Middle frontal gyrus (tissue), 1 donor: ENCODE data around the gene XXYLT1.
"Not testable (repeated sequence)": the region's sequence is repeated elsewhere in the genome, so short reads cannot be mapped to it uniquely, and the experiment has no call there.

Source experiments
- DNase-seq: peaks from one replicate; pipeline ENCODE4 v3.0.0-alpha.2; 2015; ENCODE audit warnings: low spot score; ENCODE audit errors: extremely low spot score

Gene XXYLT1

DNA sequence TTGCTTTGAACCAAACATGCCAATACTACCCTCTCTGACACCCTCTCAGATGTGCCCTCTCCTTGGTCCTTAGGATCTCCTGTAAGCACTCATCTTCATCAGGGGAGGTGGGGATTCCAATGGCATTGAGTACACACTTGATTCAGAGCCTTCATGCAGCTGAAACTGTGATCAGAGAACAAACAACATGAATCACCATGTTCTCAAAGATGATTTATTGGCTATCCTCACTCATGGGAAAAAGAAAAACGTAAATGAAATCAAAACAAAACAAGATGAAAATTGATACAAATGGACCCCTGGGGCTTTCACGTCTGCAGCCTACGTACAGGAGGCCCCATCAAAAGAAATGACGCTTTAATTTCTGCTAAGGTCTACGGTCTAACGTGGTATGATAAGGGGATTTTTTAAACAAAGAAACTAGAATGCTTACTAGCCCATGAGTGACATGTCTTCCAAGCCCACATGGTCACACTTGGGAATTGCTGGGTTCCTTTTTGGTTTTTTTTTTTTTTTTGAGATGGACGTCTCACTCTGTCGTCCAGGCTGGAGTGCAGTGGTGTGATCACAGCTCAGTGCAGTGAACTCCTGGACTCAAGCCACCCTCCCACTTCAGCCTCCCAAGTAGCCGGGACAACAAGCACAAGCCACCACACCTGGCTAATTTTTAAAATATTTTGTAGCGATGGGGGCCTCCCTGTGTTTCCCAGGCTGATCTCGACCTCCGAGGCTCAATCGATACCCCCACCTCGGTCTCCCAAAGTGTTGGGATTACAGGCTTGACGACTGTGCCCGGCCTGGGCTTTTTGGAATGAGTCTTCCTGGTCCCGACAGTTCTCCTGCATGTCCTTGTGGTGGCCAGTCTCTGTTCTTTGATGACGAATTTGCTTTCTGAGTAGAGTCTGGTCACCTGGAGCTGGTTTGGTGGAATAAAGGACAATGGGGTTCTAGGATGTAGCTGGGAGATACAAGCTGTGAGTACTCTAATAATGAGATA lies 202.6 kb downstream of the XXYLT1 start:
- DNase-seq, result no peak

DNA sequence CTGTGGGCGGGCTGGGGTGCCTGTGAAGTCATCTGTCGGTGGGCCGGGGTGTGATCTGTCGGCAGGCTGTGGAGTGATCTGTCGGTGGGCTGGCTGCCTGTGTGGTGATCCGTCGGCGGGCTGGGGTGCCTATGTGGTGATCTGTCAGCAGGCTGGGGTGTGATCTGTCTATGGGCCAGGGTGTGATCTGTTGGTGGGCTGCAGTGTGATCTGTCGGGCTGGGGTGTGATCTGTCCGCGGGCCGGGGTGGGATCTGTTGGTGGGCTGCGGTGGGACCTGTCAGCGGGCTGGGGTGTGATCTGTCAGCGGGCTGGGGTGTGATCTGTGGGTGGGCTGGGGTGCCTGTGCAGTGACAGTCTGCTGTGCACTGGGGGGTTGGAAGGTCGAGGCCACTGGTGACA lies 204.5 kb downstream of the XXYLT1 start:
- DNase-seq, result no peak

- DNase-seq, result no peak
Measured at GRCh38 chr3:195065864-195066185, 205.1 kb downstream of the XXYLT1 start.

- no peak for DNase-seq
Measured at GRCh38 chr3:195065142-195065863, 205.7 kb downstream of the XXYLT1 start.

DNA sequence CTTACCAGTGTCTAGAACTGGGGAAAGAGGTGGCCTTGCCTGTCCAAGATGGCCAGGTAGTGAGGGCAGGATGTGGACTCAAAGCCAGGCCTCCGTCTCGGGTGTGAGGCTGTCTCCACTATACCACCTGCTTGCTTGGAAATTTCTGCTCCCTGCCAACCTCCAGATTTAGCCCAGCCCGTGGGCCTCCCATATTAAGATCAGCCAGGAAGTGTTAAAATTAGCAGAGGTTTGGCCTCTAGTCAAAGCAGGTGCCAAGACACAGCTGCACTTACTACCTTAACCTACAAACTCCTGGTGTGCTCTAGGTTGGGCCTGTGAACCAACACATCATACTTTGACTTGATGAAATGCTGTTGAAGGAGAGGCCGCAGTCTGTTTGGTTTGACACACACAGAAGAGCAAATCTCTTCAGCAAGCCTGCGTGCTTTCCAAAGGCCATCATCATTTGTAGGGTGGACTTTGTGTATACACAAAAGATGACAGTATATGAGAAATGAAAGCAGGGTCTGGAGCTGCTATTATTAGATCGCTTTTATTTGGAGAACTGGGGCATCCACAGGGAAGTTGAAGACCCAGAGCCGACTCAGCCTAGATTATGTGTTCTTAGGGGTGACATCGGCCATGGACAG lies 206.5 kb downstream of the XXYLT1 start:
- no peak for DNase-seq

- no peak for DNase-seq
Measured at GRCh38 chr3:195063581-195064193, 207.3 kb downstream of the XXYLT1 start.

DNA sequence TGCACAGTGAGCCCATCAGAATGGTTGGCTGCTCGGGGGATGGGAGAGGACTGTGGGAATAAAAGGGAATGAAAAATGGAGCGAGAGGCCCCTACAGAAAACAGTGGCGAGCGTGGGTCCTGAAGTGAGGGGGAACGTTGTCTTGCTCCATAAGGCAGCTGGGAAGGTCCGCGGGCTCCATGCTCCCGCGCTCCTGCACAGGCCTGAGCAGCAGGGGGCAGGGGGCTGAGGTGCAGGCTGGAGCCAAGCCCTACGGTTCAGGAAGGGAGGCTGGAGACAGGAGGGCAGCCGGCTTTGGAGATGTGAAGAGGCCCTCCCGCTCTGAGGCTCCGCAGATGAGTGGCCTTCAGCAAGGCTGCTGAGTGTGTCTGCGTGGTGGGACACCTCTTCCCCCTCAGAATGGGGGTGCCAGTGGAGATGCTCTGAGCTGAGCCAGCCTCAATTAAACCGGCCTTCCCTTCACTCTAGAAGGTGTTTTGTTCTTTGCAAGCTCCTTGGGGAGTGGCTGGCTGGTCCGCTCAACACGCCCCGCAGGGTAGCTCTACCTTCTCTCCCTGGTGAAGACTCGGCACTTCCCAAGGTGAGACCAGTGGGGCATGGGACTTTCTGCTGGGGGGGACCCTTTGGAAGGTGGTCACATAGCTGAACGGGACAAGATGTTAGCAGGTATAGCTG lies 208.0 kb downstream of the XXYLT1 start:
- DNase-seq, result no peak

DNA sequence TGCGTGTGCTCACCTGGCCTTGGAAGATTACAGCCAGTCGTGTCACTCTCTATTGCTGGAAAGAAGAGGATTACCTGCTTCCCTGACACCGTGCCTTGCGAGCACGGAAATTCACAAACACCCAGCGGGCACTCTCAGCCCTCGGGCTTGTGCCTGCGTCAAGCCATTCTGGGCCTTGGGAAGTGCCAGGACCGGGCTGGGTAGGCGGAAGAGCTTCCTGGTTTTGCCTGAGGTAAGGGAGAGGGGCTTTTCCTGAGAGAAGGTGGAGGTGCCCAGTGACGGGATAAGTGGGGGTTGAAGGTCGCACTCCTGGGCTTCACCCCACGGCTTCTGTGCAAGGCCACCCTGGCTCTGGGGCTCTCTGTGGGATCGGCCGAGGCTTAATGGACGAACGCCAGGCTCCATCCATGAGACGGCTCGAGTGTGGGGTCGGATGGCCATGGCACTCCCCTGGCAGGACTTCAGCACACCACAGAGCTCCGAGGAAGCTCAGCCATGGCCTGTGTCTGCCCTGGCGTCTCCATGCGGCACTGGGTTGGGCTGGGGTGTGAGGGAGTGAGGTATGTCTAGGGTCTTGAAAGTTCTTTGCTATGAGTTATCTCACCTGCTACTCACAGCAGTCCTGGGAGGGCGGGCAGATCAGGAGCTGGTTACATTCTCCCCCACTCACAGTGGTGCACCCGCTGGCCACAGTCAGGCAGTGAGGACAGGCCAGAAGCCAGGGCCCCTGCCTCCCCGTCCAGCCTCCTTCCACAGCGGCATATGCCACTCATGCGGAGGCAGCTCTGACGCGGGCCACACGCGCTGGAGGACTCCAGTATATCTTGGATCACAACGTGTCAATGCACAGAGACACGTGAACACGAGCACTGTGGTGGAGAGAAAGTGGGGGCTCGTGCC lies 209.0 kb downstream of the XXYLT1 start:
- no peak for DNase-seq

DNA sequence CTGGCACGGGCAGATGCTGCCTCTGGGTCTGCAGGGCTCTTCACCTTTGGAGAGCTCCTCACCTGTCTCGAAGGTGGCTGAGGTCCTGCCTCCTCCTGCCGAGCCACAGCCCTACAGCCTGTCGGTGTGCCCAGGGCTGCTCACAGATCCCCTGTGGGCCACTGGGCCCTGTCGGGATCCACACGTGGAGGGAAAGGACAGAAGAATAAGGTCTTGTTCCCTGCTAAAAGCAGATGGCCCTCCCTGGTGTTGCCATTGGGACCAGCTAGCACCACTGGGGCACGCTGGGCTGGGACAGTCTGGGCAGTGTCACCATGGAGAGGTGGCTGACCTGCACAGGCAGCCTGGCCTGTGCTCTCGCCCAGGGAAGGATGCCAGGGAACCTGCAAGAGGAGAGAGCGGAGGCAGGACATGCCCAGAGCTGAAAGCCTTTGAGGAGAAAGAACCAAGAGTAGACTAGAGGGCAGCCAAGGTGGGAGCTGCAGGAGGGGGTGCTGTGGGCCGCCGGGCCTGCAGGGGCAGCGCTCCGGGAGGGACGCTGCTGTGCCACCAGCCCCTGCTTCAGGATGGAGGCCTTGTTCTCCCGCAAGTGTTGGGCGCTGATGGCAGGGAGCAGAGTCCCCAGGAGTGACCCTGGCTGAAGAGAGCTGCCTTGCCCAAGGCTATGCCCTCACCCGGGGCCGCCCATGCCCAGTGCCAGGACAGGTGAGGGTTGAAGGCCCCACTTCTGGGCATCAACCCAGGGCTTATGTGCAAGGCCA lies 210.2 kb downstream of the XXYLT1 start:
- DNase-seq, result no peak

DNA sequence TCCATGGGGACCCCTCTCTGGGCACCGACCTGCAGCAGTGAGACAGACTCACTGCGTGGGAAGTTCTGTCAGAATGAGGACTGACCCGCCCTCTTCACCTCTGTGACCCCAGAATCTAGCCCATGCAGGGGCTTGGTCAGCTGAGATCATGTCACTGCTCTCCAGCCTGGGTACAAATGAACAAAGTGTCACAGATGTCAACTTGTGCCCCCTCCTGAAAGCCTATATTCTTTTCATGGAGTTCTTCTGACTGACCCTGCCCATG lies 210.8 kb downstream of the XXYLT1 start:
- no peak for DNase-seq

DNA sequence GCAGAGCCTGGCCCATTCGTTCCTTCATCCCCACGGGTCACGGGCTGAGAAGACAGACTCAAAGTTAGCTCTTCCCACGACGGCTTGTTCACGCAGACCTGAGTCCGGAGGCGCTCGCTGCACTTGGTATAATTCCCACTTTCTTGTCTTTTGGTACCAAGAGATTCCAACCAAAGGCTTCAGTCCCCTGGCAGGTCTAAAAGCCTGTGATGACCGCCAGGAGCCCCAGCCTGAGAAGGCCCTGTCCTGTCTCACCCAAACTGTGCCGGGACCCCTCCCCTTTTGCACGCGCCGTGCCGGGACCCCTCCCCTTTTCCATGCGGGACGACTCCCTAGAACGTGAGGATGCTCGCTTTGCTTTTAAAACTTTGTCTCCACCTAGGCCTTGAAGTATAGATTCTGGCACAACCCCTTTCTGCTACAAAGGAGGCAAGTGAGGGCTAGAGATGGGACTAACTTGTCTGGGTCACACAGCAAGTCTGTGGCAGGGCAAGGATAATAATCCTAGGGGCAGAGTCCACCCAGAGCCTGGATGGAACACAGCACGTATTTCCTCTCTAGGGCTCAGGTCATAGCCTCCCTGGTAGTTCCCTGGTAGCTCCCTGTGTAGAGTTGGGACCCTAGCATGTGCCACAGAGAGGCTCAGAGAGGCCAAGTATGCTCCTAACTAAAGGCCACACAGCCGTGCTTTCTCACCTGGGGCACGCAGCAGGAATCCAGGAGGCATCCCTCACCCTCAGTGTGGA lies 211.3 kb downstream of the XXYLT1 start:
- DNase-seq, result no peak

GRCh38 chr3:195059006-195059350 lies 212.0 kb downstream of the XXYLT1 start:
- DNase-seq, result no peak

GRCh38 chr3:195058336-195059005 lies 212.5 kb downstream of the XXYLT1 start:
- DNase-seq, result no peak

GRCh38 chr3:195057716-195058115 lies 213.2 kb downstream of the XXYLT1 start:
- no peak for DNase-seq

DNA sequence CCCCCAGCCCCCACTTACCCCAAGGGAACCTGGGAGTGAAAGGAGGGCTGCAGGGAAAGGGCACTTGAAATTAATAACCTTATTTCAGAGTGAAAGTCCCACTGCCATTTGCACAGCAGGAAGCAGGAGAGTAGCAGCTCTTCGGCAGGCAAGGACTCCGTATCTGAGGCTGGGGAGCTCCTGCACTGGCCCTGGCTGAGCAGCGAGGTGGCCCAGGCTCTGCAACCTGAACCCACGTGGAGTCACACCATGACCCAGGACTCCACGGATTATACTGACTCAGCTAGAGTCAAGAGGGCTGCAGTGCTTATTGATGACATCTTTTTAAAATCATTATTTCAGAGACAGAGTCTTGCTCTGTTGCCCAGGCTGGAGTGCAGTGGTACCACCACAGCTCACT lies 214.5 kb downstream of the XXYLT1 start:
- DNase-seq, result no peak

DNA sequence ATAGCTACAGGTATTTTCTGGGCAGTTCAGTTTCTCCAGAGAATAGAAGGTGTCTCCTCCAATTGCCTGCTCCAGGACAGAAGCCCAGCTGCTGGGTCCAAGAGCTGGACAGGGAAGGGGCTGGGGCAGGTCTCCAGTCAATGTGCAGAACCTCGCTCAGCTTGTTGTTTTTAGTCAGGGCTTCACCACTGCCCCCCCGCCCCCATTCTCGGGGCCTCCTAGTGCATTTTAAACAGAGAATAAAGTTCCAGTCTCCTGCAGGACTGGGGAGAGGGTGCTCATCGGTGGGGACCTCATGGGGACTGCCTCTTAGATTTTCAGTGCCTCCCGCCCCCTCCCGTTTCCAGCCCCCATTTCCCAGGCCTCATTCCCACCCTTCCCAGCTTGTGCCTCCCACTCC lies 216.6 kb downstream of the XXYLT1 start:
- DNase-seq, result no peak

- no peak for DNase-seq
Measured at GRCh38 chr3:195052939-195053338, 218.0 kb downstream of the XXYLT1 start.

GRCh38 chr3:195050296-195050695 lies 220.7 kb downstream of the XXYLT1 start:
- not testable (repeated sequence) for DNase-seq
